Cardiac muscle cell (in vitro differentiated cells and primary cell): ENCODE results near the gene DMRT3. TPM values are rescaled to one million over a fixed set of nuclear protein-coding genes. Genes with fewer than 3 reads are reported as not detected.

ENCODE experiments used
- DNase-seq, 2 donors: peaks; one replicate each; pipeline versions ENCODE4 v3.0.0 to v3.0.0-alpha.2; 2010 to 2017; ENCODE audit warnings: low read depth in 1 of 2, low spot score in 1 of 2
- H3K27ac ChIP-seq: fragments of 200-600 bp; sonication (generic); 2 replicates; pipeline ENCODE4 v1.5.1; 2016
- H3K27me3 ChIP-seq: fragments of 200-600 bp; sonication (generic); 2 replicates; pipeline ENCODE4 v1.6.0; 2016; ENCODE audit warnings: control low read depth
- H3K36me3 ChIP-seq: fragments of 200-600 bp; sonication (generic); 2 replicates; pipeline ENCODE4 v1.5.1; 2016; ENCODE audit warnings: control low read depth
- H3K4me1 ChIP-seq: fragments of 200-600 bp; sonication (generic); 2 replicates; pipeline ENCODE4 v1.8.1; 2017; ENCODE audit warnings: low read depth, mild to moderate bottlenecking, mixed run types
- H3K4me3 ChIP-seq: fragments of 200-600 bp; sonication (generic); 2 replicates; pipeline ENCODE4 v1.5.1; 2016; ENCODE audit warnings: mild to moderate bottlenecking
- H3K9me3 ChIP-seq: fragments of 200-600 bp; sonication (generic); 2 replicates; pipeline ENCODE4 v1.5.1; 2017; ENCODE audit warnings: low read depth, mild to moderate bottlenecking, control low read depth
- polyA plus RNA-seq: library from polyadenylated mRNA; unstranded; fragments of >200 nt; fragmentation: Nextera tagmentation; extraction: Ambion mirVana; gene quantifications from 2 replicates; pipeline ENCODE4 v1.2.1, GENCODE V29; 2016
- total RNA-seq: library from RNA; depleted of rRNA; stranded (reverse); fragments of >200 nt; gene quantifications from 2 replicates; pipeline ENCODE4 v1.2.3, GENCODE V29; 2016
- TF ChIP-seq, protein P1 (sequence below): IDR thresholded peaks from 2 replicates; pipeline ENCODE4 v1.5.1; 2012; ENCODE audit warnings: low read depth, mild to moderate bottlenecking, low read length

Gene DMRT3
- total and polyA plus RNA-seq, 2 experiments from 2014 or later: not detected

- Histone ChIP-seq H3K4me3 (no peak overlapping the region), H3K9me3 (no peaks in the 10 kb centered on the region), H3K27me3 (peaks cover 97% of the 10 kb centered on the region), H3K27ac (no peak overlapping the region), H3K4me1 (peaks cover 8% of the 10 kb centered on the region), H3K36me3 (no peaks in the 10 kb centered on the region)
- TF ChIP-seq, protein P1, sequence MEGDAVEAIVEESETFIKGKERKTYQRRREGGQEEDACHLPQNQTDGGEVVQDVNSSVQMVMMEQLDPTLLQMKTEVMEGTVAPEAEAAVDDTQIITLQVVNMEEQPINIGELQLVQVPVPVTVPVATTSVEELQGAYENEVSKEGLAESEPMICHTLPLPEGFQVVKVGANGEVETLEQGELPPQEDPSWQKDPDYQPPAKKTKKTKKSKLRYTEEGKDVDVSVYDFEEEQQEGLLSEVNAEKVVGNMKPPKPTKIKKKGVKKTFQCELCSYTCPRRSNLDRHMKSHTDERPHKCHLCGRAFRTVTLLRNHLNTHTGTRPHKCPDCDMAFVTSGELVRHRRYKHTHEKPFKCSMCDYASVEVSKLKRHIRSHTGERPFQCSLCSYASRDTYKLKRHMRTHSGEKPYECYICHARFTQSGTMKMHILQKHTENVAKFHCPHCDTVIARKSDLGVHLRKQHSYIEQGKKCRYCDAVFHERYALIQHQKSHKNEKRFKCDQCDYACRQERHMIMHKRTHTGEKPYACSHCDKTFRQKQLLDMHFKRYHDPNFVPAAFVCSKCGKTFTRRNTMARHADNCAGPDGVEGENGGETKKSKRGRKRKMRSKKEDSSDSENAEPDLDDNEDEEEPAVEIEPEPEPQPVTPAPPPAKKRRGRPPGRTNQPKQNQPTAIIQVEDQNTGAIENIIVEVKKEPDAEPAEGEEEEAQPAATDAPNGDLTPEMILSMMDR: no peak
- no peak for DNase-seq
Observed at GRCh38 chr9:967436-967835, 9.0 kb upstream of the DMRT3 start.

GRCh38 chr9:967903-968641 is 8.4 kb upstream of the DMRT3 start:
- Histone ChIP-seq H3K4me3 (no peak overlapping the region), H3K27me3 (peaks cover 98% of the 10 kb centered on the region), H3K36me3 (no peaks in the 10 kb centered on the region), H3K27ac (no peak overlapping the region), H3K4me1 (peaks cover 8% of the 10 kb centered on the region), H3K9me3 (no peaks in the 10 kb centered on the region)
- peak in 1 of 2 donors; percentile 54 for DNase-seq
- TF ChIP-seq, protein P1: no peak

GRCh38 chr9:969310-970150 is 6.9 kb upstream of the DMRT3 start:
- DNase-seq: no peak
- Histone ChIP-seq H3K27me3 (peaks cover 100% of the 10 kb centered on the region), H3K4me1 (peaks cover 8% of the 10 kb centered on the region), H3K27ac (no peak overlapping the region), H3K36me3 (no peaks in the 10 kb centered on the region), H3K4me3 (no peak overlapping the region), H3K9me3 (no peaks in the 10 kb centered on the region)
- TF ChIP-seq, protein P1: no peak

DNA sequence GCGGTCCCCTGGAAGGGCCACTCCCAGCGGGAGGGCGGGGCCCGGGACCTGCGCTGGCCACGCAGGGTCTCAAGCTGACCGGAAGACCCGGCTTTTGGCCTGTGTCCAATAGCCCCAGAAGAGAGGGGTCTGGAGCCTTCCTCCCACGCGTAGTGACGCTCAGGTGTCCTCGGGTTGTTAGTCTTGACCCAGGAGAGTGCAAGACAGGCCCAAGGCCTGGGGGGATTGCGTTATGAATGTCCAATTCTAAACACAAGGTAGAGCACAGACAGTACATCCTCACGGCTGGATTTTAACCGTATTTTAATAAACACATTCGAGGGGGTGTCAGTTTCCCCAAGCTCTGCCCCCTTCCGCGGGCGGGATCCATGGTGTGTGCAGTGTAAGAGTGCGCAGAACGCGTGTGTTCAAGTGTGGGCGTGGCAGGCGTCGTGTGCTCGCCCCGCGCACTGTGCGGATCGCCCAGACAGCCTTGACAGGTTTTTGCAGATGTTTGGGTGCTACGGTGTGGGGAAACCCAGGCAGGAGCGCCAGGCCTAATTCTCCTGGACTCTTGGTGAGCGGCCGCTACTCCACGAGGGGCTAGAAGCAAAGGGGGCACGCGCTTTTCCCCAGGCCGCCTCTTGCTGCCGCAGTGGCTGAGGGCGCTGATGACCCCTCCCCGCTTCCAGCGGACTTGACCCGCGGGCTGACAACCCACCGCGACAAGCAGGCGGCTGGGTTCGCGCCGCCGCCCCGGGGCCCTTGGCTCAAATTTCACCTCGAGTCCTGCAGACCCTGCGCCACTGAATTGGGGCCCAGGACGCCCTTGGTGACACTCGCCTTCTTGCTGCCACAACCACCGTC is 6.1 kb upstream of the DMRT3 start:
- peaks cover 8% of the 10 kb centered on the region for H3K4me1 ChIP-seq

More for the DNA sequence above, 6.1 kb upstream of the DMRT3 start:
- H3K9me3 ChIP-seq: no peaks in the 10 kb centered on the region
- no peak overlapping the region for H3K27ac ChIP-seq
- TF ChIP-seq, protein P1: no peak
- no peaks in the 10 kb centered on the region for H3K36me3 ChIP-seq
- peak overlapping the region; percentile 30 for H3K4me3 ChIP-seq
- DNase-seq: peak in 1 of 2 donors; percentile 66
- H3K27me3 ChIP-seq: peaks cover 100% of the 10 kb centered on the region
